Trophoblast cell (in vitro differentiated cells and primary cell): ENCODE measurements around the gene SPPL3.

Source experiments
- DNase-seq, 2 donors: peaks; one replicate each; pipeline ENCODE4 v3.0.0-alpha.2; 2016
- H2AFZ ChIP-seq: 2 replicates; pipeline ENCODE4 v1.6.1; 2013; ENCODE audit warnings: low read length, moderate library complexity, mild to moderate bottlenecking; ENCODE audit not compliant: insufficient read depth, poor library complexity
- H2AK5ac ChIP-seq: 2 replicates; pipeline ENCODE4 v1.6.1; 2013; ENCODE audit warnings: mild to moderate bottlenecking, low read length
- H2BK120ac ChIP-seq: 2 replicates; pipeline ENCODE4 v1.6.1; 2013; ENCODE audit warnings: low read length, mild to moderate bottlenecking, moderate library complexity; ENCODE audit not compliant: insufficient read depth, poor library complexity
- H2BK12ac ChIP-seq: 2 replicates; pipeline ENCODE4 v1.6.1; 2013; ENCODE audit warnings: mild to moderate bottlenecking, low read length, moderate library complexity
- H2BK5ac ChIP-seq: 2 replicates; pipeline ENCODE4 v1.6.1; 2013; ENCODE audit warnings: low read length, low read depth, moderate library complexity, mild to moderate bottlenecking; ENCODE audit not compliant: poor library complexity
- H3K14ac ChIP-seq: 2 replicates; pipeline ENCODE4 v1.6.1; 2013; ENCODE audit warnings: mild to moderate bottlenecking, low read length
- H3K18ac ChIP-seq: 2 replicates; pipeline ENCODE4 v1.6.1; 2013; ENCODE audit warnings: mild to moderate bottlenecking, low read length
- H3K23ac ChIP-seq: 2 replicates; pipeline ENCODE4 v1.6.1; 2013; ENCODE audit warnings: low read length
- H3K27ac ChIP-seq: 2 replicates; pipeline ENCODE4 v1.5.1; 2013; ENCODE audit warnings: low read depth, mild to moderate bottlenecking, inconsistent platforms, low read length, moderate library complexity
- H3K27me3 ChIP-seq: 2 replicates; pipeline ENCODE4 v1.6.1; 2013; ENCODE audit warnings: inconsistent platforms, mild to moderate bottlenecking, low read length, moderate library complexity; ENCODE audit not compliant: insufficient read depth
- H3K36me3 ChIP-seq, 2 experiments: 1 replicate in 1 of 2; 2 replicates in 1 of 2; pipeline ENCODE4 v1.6.1; 2013; ENCODE audit warnings: low read length in 2 of 2, mild to moderate bottlenecking in 2 of 2, moderate library complexity in 1 of 2; ENCODE audit not compliant: insufficient read depth in 2 of 2, control insufficient read depth in 1 of 2
- H3K4ac ChIP-seq: 2 replicates; pipeline ENCODE4 v1.6.1; 2013; ENCODE audit warnings: low read depth, mild to moderate bottlenecking, low read length, moderate library complexity
- H3K4me1 ChIP-seq, 2 experiments: 1 replicate in 1 of 2; 2 replicates in 1 of 2; pipeline ENCODE4 v1.6.1; 2013; ENCODE audit warnings: low read length in 2 of 2, mild to moderate bottlenecking in 2 of 2, moderate library complexity in 1 of 2; ENCODE audit not compliant: insufficient read depth in 2 of 2, control insufficient read depth in 1 of 2
- H3K4me2 ChIP-seq: 2 replicates; pipeline ENCODE4 v1.6.1; 2013; ENCODE audit warnings: inconsistent platforms, mild to moderate bottlenecking, low read length, moderate library complexity
- H3K4me3 ChIP-seq: 2 replicates; pipeline ENCODE4 v1.5.1; 2013; ENCODE audit warnings: mild to moderate bottlenecking, low read depth, low read length, inconsistent platforms
- H3K79me1 ChIP-seq: one replicate; pipeline ENCODE4 v1.6.1; 2013; ENCODE audit warnings: low read length
- H3K79me2 ChIP-seq: 2 replicates; pipeline ENCODE4 v1.6.1; 2013; ENCODE audit warnings: low read length, mild to moderate bottlenecking; ENCODE audit not compliant: control insufficient read depth, insufficient read depth, poor library complexity
- H3K9ac ChIP-seq: 2 replicates; pipeline ENCODE4 v1.6.1; 2013; ENCODE audit warnings: mild to moderate bottlenecking, low read length
- H3K9me3 ChIP-seq: 2 replicates; pipeline ENCODE4 v1.6.1; 2013; ENCODE audit warnings: low read depth, mild to moderate bottlenecking, control low read depth, inconsistent platforms, low read length; ENCODE audit not compliant: insufficient read depth
- H4K12ac ChIP-seq: 2 replicates; pipeline ENCODE4 v1.6.1; 2013; ENCODE audit warnings: low read depth, mild to moderate bottlenecking, low read length, moderate library complexity
- H4K8ac ChIP-seq: 2 replicates; pipeline ENCODE4 v1.6.1; 2013; ENCODE audit warnings: low read depth, mild to moderate bottlenecking, low read length, moderate library complexity
- H4K91ac ChIP-seq: one replicate; pipeline ENCODE4 v1.6.1; 2013; ENCODE audit warnings: low read depth, mild to moderate bottlenecking, low read length, moderate library complexity
- WGBS: extraction: QIAGEN DNeasy Blood & Tissue Kit; methylation state at CpG from one replicate; pipeline ENCODE4 v1.1.7; 2013; ENCODE audit warnings: missing lambda C conversion rate; ENCODE audit not compliant: insufficient read length, insufficient coverage; ENCODE audit errors: extremely low coverage; 5-methylcytosine and 5-hydroxymethylcytosine counted together

The SPPL3 gene

DNA sequence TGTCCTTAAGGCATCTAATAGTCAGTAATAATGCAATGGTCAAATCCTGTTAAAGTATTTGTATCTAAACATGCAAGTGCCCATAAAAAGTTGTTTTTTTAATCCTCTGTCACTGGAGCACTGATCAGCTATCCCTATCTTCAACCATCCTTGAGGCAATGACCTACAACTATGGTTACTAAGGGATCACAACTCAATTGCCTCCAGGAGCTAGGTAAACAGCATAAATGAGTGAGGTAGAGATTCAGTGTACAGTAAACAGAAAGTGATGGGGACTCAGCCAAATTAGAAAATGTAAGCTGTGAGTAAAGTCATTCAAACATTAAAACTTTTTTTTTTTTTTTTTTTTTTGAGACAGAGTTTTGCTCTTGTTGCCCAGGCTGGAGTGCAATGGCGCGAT, 18.6 kb downstream of the SPPL3 start:
- H3K27me3 ChIP-seq, result no peaks in the 10 kb centered on the region
- H3K4ac ChIP-seq, result no peak overlapping the region
- H2AFZ ChIP-seq, result no peak overlapping the region

GRCh38 chr12:120884644-120885043, 19.5 kb downstream of the SPPL3 start:
- Histone ChIP-seq H3K4me1 (no peaks in the 10 kb centered on the region), H2BK5ac (no peak overlapping the region), H2BK120ac (no peak overlapping the region), H3K4me2 (no peak overlapping the region), H3K27me3 (no peaks in the 10 kb centered on the region), H3K79me2 (no peaks in the 10 kb centered on the region), H3K9ac (no peak overlapping the region), H3K23ac (no peak overlapping the region), H3K79me1 (no peaks in the 10 kb centered on the region), H3K27ac (no peak overlapping the region), H2BK12ac (no peak overlapping the region), H3K4me3 (no peak overlapping the region), H4K91ac (no peak overlapping the region), H3K9me3 (no peaks in the 10 kb centered on the region), H4K8ac (no peak overlapping the region), H4K12ac (no peak overlapping the region), H3K36me3 (peaks cover 0 to 1% of the 10 kb centered on the region in 2 experiments), H2AFZ (no peak overlapping the region), H3K18ac (no peak overlapping the region), H2AK5ac (no peak overlapping the region), H3K4ac (no peak overlapping the region), H3K14ac (no peak overlapping the region)
- no peak for DNase-seq
- WGBS, result no CpG with 5 or more reads among the region's 1 CpG

More for the DNA sequence above, 18.6 kb downstream of the SPPL3 start:
- H3K79me2 ChIP-seq, result no peaks in the 10 kb centered on the region
- no peaks in the 10 kb centered on the region for H3K79me1 ChIP-seq
- no peak overlapping the region for H2BK5ac ChIP-seq
- H3K4me3 ChIP-seq, result no peak overlapping the region
- H3K4me2 ChIP-seq, result no peak overlapping the region
- no peak overlapping the region for H3K14ac ChIP-seq
- H3K18ac ChIP-seq, result no peak overlapping the region
- H3K9me3 ChIP-seq, result no peaks in the 10 kb centered on the region
- no peak overlapping the region for H3K9ac ChIP-seq
- no CpG with 5 or more reads among the region's 2 CpGs for WGBS
- H2BK12ac ChIP-seq, result no peak overlapping the region
- no peak overlapping the region for H4K8ac ChIP-seq
- H2AK5ac ChIP-seq, result no peak overlapping the region
- peaks cover 0 to 1% of the 10 kb centered on the region in 2 experiments for H3K36me3 ChIP-seq
- no peak overlapping the region for H4K12ac ChIP-seq
- no peak overlapping the region for H3K27ac ChIP-seq
- no peak overlapping the region for H4K91ac ChIP-seq
- H2BK120ac ChIP-seq, result no peak overlapping the region
- no peak for DNase-seq
- H3K23ac ChIP-seq, result no peak overlapping the region
- no peaks in the 10 kb centered on the region for H3K4me1 ChIP-seq

- no peak overlapping the region for H4K8ac ChIP-seq
- no peak for DNase-seq
- no peak overlapping the region for H2BK12ac ChIP-seq
- H2BK5ac ChIP-seq, result no peak overlapping the region
- H3K4me1 ChIP-seq, result no peaks in the 10 kb centered on the region
- WGBS, result no CpG with 5 or more reads among the region's 1 CpG
- H3K27me3 ChIP-seq, result no peaks in the 10 kb centered on the region
- H3K4me3 ChIP-seq, result no peak overlapping the region
- no peaks in the 10 kb centered on the region for H3K79me1 ChIP-seq
- H3K9me3 ChIP-seq, result no peaks in the 10 kb centered on the region
- no peak overlapping the region for H3K23ac ChIP-seq
- no peak overlapping the region for H2AFZ ChIP-seq
- H3K27ac ChIP-seq, result no peak overlapping the region
- no peak overlapping the region for H2AK5ac ChIP-seq
- H4K12ac ChIP-seq, result no peak overlapping the region
- H3K14ac ChIP-seq, result no peak overlapping the region
- no peaks in the 10 kb centered on the region for H3K36me3 ChIP-seq
- no peaks in the 10 kb centered on the region for H3K79me2 ChIP-seq
- H3K18ac ChIP-seq, result no peak overlapping the region
- H3K9ac ChIP-seq, result no peak overlapping the region
- H3K4ac ChIP-seq, result no peak overlapping the region
- no peak overlapping the region for H2BK120ac ChIP-seq
- H3K4me2 ChIP-seq, result no peak overlapping the region
- H4K91ac ChIP-seq, result no peak overlapping the region
These were observed 22.1 kb downstream of the SPPL3 start for GRCh38 chr12:120882055-120882555.

DNA sequence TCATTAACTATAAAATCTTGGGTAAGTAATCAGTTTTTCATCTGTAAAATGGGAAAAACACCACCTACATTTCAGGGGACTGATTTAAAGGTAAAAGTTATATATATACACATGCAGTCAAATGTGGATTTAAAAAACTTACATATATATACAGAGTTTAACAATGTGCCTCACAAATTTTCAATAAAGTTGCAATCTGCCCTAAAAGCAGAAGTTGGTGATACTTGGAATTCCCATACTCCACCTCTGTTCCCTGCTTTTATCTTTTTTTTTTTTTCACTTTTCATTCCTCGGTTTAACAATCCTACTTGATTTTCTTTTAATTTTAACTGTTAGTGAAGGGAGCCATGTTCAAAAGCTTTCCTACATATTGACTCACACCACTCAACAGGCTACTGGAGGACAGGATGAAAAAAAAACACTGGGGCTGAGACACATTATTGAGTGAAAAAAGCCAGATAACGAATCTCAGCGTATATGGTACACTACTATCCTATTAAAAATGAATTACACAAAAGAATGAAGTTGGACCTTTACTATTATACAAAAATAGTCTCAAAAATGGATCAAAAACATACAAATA, 24.3 kb downstream of the SPPL3 start:
- no peak overlapping the region for H2AK5ac ChIP-seq
- no peaks in the 10 kb centered on the region for H3K4me1 ChIP-seq
- no peaks in the 10 kb centered on the region for H3K9me3 ChIP-seq
- H3K18ac ChIP-seq, result no peak overlapping the region
- H3K27me3 ChIP-seq, result no peaks in the 10 kb centered on the region
- H3K27ac ChIP-seq, result no peak overlapping the region
- no peak overlapping the region for H3K14ac ChIP-seq
- H2BK5ac ChIP-seq, result no peak overlapping the region
- no peaks in the 10 kb centered on the region for H3K36me3 ChIP-seq
- no peak for DNase-seq
- H2BK120ac ChIP-seq, result no peak overlapping the region
- no peak overlapping the region for H3K23ac ChIP-seq
- H3K9ac ChIP-seq, result no peak overlapping the region
- H4K91ac ChIP-seq, result no peak overlapping the region
- H3K4ac ChIP-seq, result no peak overlapping the region
- no peak overlapping the region for H3K4me2 ChIP-seq
- H4K12ac ChIP-seq, result no peak overlapping the region
- H2AFZ ChIP-seq, result no peak overlapping the region
- H4K8ac ChIP-seq, result no peak overlapping the region
- WGBS, result no CpG with 5 or more reads among the region's 3 CpGs
- no peak overlapping the region for H3K4me3 ChIP-seq
- H3K79me1 ChIP-seq, result no peaks in the 10 kb centered on the region
- no peak overlapping the region for H2BK12ac ChIP-seq
- peaks cover 1% of the 10 kb centered on the region for H3K79me2 ChIP-seq
